CD4-positive, CD25-positive, alpha-beta regulatory T cell (primary cell): Measurements from ENCODE around the gene COA1. TPM values are rescaled to one million over a fixed set of nuclear protein-coding genes. Genes with fewer than 3 reads are reported as not detected.
A peak's percentile ranks its signal among the peaks of the same experiment; 100 is the strongest.

Source experiments
- ATAC-seq, 2 donors: fragments of 150-1000 bp; cut with Tn5 transposase; one replicate each; pipeline ENCODE4 v1.10.0; 2021; ENCODE audit warnings: low read depth in 2 of 2, moderate number of reproducible peaks in 2 of 2, moderate library complexity in 1 of 2
- DNase-seq, 3 donors: peaks; one replicate each; pipeline versions ENCODE4 v3.0.0 to v3.0.0-alpha.2; 2012 to 2022; ENCODE audit warnings: mixed read lengths in 1 of 3
- H3K27ac ChIP-seq: one replicate; pipeline ENCODE4 v1.7.0; 2013; ENCODE audit warnings: mild to moderate bottlenecking, low read length; ENCODE audit not compliant: insufficient read depth, poor library complexity, severe bottlenecking
- H3K27me3 ChIP-seq: one replicate; pipeline ENCODE4 v1.7.0; 2013; ENCODE audit warnings: low read length; ENCODE audit not compliant: control insufficient read depth, insufficient read depth
- H3K36me3 ChIP-seq: one replicate; pipeline ENCODE4 v1.7.0; 2013; ENCODE audit warnings: mild to moderate bottlenecking, low read length, moderate library complexity; ENCODE audit not compliant: control insufficient read depth, insufficient read depth
- H3K4me1 ChIP-seq: 2 replicates; pipeline ENCODE4 v1.7.0; 2013; ENCODE audit warnings: mild to moderate bottlenecking, low read length; ENCODE audit not compliant: insufficient read depth, control insufficient read depth, poor library complexity, severe bottlenecking
- H3K4me3 ChIP-seq: one replicate; pipeline ENCODE4 v1.7.0; 2013; ENCODE audit warnings: low read depth, mild to moderate bottlenecking, low read length, moderate library complexity
- H3K9me3 ChIP-seq, 2 experiments: 1 replicate in 1 of 2; 2 replicates in 1 of 2; pipeline ENCODE4 v1.7.0; 2013; ENCODE audit warnings: low read length in 2 of 2, mild to moderate bottlenecking in 1 of 2, moderate library complexity in 1 of 2; ENCODE audit not compliant: control insufficient read depth in 2 of 2
- H3K27ac Mint-ChIP-seq, 3 donors: one replicate each; pipeline ENCODE4 v1.8.0; 2020 to 2022; ENCODE audit warnings: mild to moderate bottlenecking in 3 of 3, mixed read lengths in 3 of 3, moderate library complexity in 2 of 3
- H3K27me3 Mint-ChIP-seq: one replicate; pipeline ENCODE4 v1.8.0; 2022; ENCODE audit warnings: mild to moderate bottlenecking, mixed read lengths
- H3K36me3 Mint-ChIP-seq: one replicate; pipeline ENCODE4 v1.8.0; 2020; ENCODE audit warnings: mixed read lengths
- H3K4me1 Mint-ChIP-seq, 4 donors: one replicate each; pipeline ENCODE4 v1.8.0; 2020 to 2022; ENCODE audit warnings: mixed read lengths in 4 of 4, mild to moderate bottlenecking in 1 of 4
- H3K4me3 Mint-ChIP-seq, 4 donors: one replicate each; pipeline ENCODE4 v1.8.0; 2020 to 2022; ENCODE audit warnings: mild to moderate bottlenecking in 4 of 4, mixed read lengths in 4 of 4, moderate library complexity in 3 of 4
- H3K9me3 Mint-ChIP-seq, 7 donors: one replicate each; pipeline ENCODE4 v1.8.0; 2020 to 2022; ENCODE audit warnings: mixed read lengths in 7 of 7, mild to moderate bottlenecking in 3 of 7, moderate library complexity in 2 of 7
- polyA plus RNA-seq, 4 donors: library from polyadenylated mRNA; unstranded; fragments of 300-500 nt; fragmentation: Illumina TruSeq; gene quantifications; one replicate each; pipeline ENCODE4 v1.2.3, GENCODE V29; 2021
- total RNA-seq: library from RNA; stranded (reverse); gene quantifications from one replicate; pipeline ENCODE4 v1.2.3, GENCODE V29; 2022

COA1 gene
- total and polyA plus RNA-seq, 5 donors from 2014 or later, result 41.3 to 65.8 (median 48.6) TPM

DNA sequence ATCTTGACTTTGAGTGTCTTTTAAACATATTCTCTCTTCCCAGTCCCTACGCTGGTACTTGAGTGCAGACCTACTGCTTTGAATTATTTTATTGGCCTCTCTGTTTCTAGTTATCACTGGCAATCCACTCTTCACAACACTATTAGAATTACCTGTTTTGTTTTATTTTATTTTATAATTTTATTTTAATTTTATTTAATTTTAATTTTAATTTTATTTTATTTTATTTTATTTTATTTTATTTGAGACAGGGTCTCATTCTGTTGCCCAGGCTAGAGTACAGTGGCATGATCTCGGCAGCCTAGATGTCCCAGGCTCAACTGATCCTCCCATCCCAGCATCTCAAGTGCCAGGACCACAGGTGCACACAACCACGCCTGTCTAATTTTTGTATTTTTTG lies 139.6 kb downstream of the COA1 start:
- Histone ChIP-seq H3K4me3 (peak overlapping the region; percentile 27), H3K27me3 (no peaks in the 10 kb centered on the region), H3K4me1 (peaks cover 89% of the 10 kb centered on the region), H3K27ac (peak overlapping the region; percentile 95), H3K36me3 (no peaks in the 10 kb centered on the region), H3K9me3 (no peaks in the 10 kb centered on the region)
- ATAC-seq (no peak), DNase-seq (no peak)
- H3K4me3 Mint-ChIP-seq, result peak overlapping the region in 3 of 4 donors; percentile 33 to 68 (median 66)
- H3K27ac Mint-ChIP-seq, result peak overlapping the region; percentile 83 to 85 (median 84)
- peaks cover 7% of the 10 kb centered on the region for H3K36me3 Mint-ChIP-seq
- no peaks in the 10 kb centered on the region for H3K27me3 Mint-ChIP-seq
- no peaks in the 10 kb centered on the region for H3K9me3 Mint-ChIP-seq
- peaks cover 57 to 87% (median 74%) of the 10 kb centered on the region in 4 donors for H3K4me1 Mint-ChIP-seq

Other genes starting within 250 kb of the COA1 start
- 126 TPM for gene STK17A, start 146.4 kb downstream of the COA1 start, total RNA-seq
- gene STK17A, start 146.4 kb downstream of the COA1 start, polyA plus RNA-seq, result 100 to 1,000 TPM; 104 to 139 (median 108) TPM
- 25.9 TPM for gene BLVRA, start 29.2 kb upstream of the COA1 start, total RNA-seq
- 10 to 100 TPM; 40.8 to 76.3 (median 53.9) TPM for gene BLVRA, start 29.2 kb upstream of the COA1 start, polyA plus RNA-seq
- 45.8 TPM for gene MRPS24, start 140.0 kb upstream of the COA1 start, total RNA-seq
- 100 to 1,000 TPM; 148 to 179 (median 159) TPM for gene MRPS24, start 140.0 kb upstream of the COA1 start, polyA plus RNA-seq
- gene URGCP, start 177.1 kb upstream of the COA1 start, total RNA-seq, result 19.2 TPM
- 10 to 100 TPM; 14.6 to 31.0 (median 24.0) TPM for gene URGCP, start 177.1 kb upstream of the COA1 start, polyA plus RNA-seq
- gene UBE2D4, start 196.9 kb upstream of the COA1 start, total RNA-seq, result 11.4 TPM
- gene UBE2D4, start 196.9 kb upstream of the COA1 start, polyA plus RNA-seq, result 10 to 100 TPM; 10.6 to 15.5 (median 13.4) TPM